Limb (tissue), 2 donors: ENCODE measurements around the gene AKT1S1.
"Not testable (repeated sequence)": the region's sequence is repeated elsewhere in the genome, so short reads cannot be mapped to it uniquely, and the experiment has no call there.

Experiments used
- DNase-seq, 2 donors: peaks; one replicate each; pipeline ENCODE4 v3.0.0-alpha.2; 2016; ENCODE audit errors: extremely low spot score in 2 of 2

Gene AKT1S1

DNA sequence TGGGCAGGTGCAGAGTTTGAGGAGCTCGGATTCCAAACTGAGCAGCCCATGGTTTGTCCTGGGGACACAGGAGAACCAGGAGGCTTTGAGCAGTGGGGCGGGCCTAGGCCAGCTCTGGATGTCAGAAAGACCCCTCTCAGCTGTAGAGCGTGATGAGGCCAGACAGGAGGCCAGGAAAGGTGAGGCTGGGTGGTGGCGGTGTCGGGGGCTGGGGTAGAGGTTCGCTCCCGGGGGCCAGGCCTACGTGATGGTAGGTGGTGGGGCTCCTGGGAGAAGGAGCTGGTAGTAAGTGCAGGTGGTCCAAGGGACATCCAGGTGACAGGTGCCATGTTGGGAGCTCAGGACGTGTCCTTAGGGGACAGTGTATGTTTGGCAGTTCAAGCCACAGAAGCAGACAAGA, 39.7 kb downstream of the AKT1S1 start:
- DNase-seq = no peak

DNA sequence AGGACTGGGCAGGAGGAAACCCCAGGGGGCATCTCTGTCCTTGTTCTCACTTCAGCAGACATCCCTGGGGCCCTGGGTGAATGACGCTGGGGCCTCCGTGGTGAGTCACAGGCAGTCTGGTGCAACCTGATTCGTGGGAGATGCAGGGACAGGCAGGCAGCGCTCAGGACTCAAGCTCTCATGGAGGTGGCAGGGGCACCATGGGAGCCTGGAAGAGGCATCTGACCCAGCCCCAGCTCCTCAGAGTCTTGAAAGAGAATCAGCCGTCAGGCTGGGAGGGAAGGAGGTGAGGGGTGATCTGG, 40.2 kb downstream of the AKT1S1 start:
- DNase-seq = no peak

DNA sequence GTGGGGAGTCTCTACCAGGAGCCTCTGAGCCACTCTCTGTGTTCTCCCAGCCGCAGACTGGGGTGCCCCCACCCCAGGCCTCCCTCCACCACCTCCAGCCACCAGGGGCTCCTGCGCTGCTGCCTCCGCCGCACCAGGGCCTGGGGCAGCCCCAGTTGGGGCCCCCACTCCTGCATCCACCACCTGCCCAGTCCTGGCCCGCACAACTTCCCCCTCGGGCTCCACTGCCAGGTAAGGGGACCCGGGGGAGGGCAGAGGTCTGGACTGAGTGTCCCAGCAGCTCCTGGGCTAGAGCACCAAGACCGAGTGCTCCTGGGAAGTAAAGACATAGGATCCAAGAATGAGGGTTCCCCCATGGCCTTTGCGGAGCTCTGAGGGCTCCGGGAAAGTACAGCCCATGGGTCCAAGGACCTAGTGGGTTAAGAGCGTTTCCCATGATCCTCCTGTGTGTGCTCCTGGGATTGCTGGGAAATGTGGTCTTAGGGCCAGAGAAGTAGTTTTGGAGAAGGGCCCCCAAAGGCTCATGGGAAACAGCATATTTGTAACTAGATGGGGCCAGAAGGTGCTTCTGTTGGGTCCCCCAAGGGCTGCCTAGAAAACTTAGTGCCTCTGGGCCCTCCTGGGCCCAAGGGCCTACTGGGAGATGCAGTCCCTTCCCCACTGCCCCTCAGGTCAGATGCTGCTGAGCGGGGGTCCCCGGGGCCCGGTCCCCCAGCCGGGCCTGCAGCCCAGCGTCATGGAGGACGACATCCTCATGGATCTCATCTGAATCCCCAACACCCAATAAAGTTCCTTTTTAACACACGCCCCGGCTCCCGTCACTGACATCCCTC, 40.8 kb downstream of the AKT1S1 start:
- no peak for DNase-seq

DNA sequence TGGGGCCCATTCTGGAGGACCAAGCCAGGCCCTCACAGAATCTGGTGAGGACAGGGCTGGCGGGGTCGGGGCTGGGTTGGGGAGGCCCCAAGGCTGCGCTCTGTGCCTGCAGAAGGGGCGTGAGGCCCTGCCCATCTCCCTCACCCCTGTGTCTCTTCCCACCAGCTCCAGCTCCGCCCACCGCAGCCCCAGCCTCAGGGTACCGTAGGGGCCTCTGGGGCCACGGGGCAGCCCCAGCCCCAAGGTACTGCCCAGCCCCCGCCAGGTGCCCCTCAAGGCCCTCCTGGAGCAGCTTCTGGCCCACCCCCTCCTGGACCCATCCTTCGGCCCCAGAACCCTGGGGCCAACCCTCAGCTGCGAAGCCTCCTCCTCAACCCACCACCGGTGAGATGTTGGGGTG, 41.6 kb downstream of the AKT1S1 start:
- no peak for DNase-seq

DNA sequence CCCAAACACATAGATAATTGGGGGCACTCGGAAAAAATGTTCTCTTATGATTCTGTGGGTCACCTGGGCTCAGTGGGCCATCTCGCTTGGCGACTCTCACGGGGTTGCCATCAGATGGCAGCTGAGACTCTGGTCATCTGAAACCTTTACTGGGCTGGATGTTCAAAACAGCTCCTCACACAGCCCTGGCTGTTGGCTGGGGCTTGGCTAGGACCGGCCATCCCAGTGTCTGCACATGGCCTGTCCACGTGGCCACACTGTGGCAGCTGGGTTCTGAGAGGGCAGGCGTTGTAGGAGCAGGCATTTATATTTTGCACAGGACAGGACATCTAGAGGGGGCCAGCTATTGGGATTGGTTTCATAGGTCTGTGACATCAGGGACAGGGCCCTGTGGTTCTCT, 43.6 kb downstream of the AKT1S1 start:
- no peak for DNase-seq

DNA sequence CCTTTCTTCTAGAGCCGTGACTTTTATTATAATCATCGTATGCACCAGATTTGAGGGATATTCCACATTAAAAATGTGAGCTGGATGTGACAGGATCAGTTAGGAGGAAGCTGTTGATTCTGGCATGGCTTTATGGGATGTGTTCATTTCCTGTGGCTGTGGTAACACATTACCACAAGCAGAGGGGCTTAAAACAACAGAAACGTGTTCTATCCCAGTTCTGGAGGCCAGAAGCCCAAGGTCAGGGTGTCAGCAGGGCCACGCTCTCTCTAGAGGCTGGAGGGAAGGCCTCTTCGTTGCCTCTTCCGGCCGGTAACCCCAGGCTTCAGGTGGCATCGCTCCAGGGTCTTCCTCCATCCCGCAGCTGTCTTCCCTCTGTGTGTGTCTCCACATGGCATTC, 44.6 kb downstream of the AKT1S1 start:
- DNase-seq = no peak

DNA sequence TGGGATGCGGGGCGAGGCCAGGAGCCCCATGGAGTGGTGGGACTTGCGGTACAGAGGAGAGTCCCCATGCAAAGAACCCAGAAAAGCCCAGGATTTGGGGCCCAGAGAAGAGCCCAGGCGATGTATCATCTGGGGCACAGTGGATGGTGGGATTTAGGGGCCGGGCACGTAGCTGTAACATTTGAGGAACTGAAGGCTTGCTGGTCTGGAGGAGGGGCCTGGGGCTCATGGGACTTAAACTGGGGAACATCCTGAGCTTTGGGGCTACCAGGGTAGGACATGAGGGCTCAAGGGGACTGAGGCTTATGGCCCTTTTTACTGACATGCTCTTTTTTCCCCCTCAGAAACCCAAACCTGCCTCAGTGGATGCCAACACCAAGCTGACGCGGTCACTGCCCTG, 45.6 kb downstream of the AKT1S1 start:
- DNase-seq = no peak

DNA sequence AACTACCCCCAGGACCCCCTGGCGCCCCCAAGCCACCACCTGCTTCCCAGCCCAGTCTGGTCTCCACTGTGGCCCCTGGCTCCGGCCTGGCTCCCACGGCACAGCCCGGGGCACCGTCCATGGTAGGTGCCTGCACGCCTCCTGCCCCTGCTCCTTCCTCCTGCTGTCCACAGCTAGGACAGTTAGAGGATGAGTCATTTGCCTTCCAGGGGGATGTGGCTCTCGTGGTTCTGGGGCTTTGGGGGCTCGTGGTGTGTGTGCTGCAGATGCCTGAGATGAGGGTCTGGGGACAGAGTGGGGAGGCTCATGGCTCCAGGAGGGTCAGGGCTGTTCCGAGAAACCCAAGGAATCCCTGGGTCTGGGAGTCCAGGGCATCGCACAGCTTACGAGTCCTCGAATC, 46.4 kb downstream of the AKT1S1 start:
- no peak for DNase-seq

DNA sequence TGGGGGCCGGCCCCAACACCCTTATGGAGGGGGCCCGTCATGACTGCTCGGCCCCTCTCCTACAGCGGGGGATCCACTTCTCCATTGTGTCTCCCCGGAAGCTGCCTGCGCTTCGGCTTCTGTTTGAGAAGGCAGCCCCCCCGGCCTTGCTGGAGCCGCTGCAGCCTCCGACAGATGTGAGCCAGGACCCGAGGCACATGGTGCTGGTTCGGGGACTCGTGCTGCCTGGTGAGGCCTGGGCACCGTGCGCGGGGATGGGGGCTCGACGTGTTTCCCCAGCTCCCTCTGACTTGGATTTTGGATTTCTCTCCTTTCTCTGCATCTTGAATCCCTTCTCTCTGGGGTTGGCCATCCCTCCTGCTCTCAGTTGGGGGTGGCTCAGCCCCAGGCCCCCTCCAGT, 47.4 kb downstream of the AKT1S1 start:
- no peak for DNase-seq

DNA sequence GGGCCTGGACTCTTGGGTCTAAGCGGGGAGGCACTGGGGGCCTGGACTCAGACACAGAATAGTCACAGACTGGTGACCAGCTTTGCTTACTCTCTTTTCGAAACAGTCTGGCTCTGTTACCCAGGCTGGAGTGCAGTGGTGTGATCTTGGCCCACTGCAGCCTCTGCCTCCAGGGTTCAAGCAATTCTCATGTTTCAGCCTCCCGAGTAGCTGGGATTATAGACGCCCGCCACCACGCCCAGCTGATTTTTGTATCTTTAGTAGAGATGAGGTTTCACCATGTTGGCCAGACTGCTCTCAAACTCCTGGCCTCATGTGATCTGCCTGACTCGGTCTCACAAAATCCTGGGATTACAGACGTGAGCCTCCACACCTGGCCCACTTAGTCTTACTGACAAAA, 48.0 kb downstream of the AKT1S1 start:
- DNase-seq = no peak

DNA sequence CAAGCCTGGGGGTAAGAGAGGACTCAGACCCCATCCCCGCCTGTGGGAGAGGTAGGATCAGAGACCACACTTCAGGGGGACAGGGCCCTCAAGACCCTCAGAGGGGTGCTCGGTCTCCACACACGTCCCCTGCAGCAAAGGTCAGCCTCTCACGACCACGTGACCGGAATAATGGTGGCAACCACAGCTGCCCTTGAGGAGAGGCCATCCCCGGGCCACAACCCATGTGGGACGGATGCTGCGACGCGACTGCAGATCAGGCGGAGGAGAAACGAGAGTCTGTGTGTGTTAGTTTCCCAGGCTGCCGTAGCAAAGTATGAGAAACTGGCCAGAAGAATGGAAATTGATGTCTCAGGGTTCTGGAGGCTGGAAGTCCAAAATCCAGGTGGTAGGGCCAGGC, 50.1 kb downstream of the AKT1S1 start:
- DNase-seq = no peak

DNA sequence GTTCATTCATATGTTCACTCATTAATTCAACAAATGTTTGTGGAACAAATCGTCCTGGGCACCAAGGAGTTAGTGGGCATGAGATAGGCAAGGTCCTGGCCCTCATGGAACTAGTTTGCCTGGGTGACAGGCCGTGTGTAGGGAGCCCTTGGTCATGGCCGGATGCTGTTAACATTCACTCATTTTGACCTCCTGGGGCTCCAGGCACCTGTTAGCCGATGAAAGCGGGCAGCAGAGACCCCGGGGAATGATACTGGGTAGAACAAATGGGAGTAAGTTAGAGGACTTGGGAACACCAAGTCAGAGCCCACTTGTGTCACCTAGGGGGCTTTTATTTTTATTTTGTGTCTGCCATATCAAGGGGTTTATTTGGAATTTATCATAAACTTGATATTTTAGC, 52.5 kb downstream of the AKT1S1 start:
- DNase-seq = no peak

DNA sequence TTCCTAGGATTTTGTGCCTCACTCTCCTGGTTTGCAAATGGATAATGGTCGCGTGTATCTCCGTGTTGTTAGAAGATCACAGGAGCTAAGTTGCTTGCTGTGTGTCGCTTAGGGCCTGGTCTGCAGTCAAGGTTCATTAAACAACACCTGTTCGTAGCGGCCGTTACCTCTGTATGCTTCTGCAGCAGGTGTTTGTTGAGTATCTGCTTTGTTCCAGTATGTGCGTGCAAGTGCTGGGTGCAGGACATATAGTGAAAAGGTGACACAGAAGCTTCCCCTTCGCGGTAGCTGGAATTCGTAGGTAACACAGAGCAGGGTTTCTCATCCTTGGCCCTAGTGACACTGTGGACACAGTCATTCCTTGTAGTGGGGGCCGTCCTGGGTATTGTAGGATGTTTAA, 53.7 kb downstream of the AKT1S1 start:
- no peak for DNase-seq

DNA sequence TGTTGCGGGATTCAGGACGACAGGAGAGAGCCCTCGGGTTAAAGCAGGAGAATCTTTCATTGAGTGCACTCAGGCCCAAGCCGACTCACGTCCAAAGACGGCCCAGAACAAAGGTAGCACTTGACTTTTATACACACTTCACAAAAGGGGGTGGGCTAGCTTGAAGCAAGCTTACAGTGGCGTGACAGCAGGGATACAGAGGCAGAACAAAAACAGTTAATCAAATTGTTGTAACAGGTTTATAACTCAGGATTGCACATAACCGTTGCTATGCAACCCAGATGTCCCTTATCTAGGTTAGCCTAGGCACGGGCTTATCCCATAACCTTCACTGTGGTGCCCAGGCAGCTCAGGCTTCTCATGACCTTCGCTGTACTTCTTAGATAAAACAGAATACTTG, 57.0 kb downstream of the AKT1S1 start:
- DNase-seq = no peak

DNA sequence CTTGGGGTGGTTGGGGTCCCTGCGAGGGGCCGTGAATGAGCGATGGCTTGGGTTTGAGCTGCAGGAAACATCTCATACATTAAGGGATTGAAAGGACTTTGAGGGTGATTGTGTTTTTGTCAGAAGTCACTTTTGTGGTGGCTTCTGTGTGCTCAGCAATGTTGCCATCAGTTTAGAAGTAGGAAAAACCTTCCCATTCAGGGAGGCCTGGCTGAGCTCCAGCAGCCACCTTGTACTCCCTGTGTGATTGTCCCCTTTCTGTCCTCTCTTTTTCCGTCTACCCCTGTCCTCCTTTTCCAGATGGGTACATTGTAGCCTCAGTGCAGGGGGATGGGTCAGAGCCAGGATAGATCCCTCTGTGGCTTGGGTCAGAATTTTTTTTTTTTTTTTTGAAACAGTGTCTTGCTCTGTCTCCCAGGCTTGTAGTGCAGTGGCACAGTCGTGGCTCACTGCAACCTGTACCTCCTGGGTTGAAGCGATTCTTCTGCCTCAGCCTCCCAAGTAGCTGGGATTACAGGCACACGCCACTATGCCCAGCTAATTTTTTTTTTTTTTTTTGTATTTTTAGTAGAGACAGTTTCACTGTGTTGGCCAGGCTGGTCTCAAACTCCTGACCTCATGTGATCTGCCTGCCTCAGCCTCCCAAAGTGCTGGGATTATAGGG, 57.6 kb downstream of the AKT1S1 start:
- not testable (repeated sequence) for DNase-seq
